Progenitor cell of endocrine pancreas (in vitro differentiated cells): ENCODE measurements around the gene XPA. TPM values are rescaled to one million over a fixed set of nuclear protein-coding genes. Genes with fewer than 3 reads are reported as not detected.

Source experiments
- DNase-seq: peaks from one replicate; pipeline ENCODE4 v3.0.0; 2021; ENCODE audit warnings: low spot score; ENCODE audit not compliant: unreplicated experiment
- H3K27ac Mint-ChIP-seq: 2 replicates; pipeline ENCODE4 v1.8.0; 2021; ENCODE audit warnings: mild to moderate bottlenecking, moderate library complexity, mixed read lengths
- H3K27me3 Mint-ChIP-seq: 2 replicates; pipeline ENCODE4 v1.8.0; 2021; ENCODE audit warnings: mixed read lengths
- H3K36me3 Mint-ChIP-seq: 2 replicates; pipeline ENCODE4 v1.8.0; 2022; ENCODE audit warnings: mixed read lengths; ENCODE audit not compliant: insufficient read depth
- H3K4me1 Mint-ChIP-seq: 2 replicates; pipeline ENCODE4 v1.8.0; 2021; ENCODE audit warnings: low read depth, mixed read lengths
- H3K4me3 Mint-ChIP-seq: 2 replicates; pipeline ENCODE4 v1.8.0; 2021; ENCODE audit warnings: low read depth, mild to moderate bottlenecking, moderate library complexity, mixed read lengths
- H3K9me3 Mint-ChIP-seq: 2 replicates; pipeline ENCODE4 v1.8.0; 2021; ENCODE audit warnings: low read depth, mixed read lengths
- CTCF ChIP-seq: fragments of 200-600 bp; sonication (generic); IDR thresholded peaks from one replicate; pipeline ENCODE4 v1.5.0; 2021; ENCODE audit warnings: antibody characterized with exemption, mild to moderate bottlenecking; ENCODE audit not compliant: unreplicated experiment
- total RNA-seq: library from RNA; stranded (reverse); gene quantifications from 2 replicates; pipeline ENCODE4 v1.2.1, GENCODE V29; 2021

Gene XPA
- total RNA-seq, 1 donor from 2014 or later, result 16.4 TPM

GRCh38 chr9:97638666-97639065, 58.5 kb downstream of the XPA start:
- H3K27me3 Mint-ChIP-seq, result no peaks in the 10 kb centered on the region
- H3K9me3 Mint-ChIP-seq, result no peaks in the 10 kb centered on the region
- H3K4me1 Mint-ChIP-seq, result peaks cover 31% of the 10 kb centered on the region
- H3K36me3 Mint-ChIP-seq, result peaks cover 2% of the 10 kb centered on the region
- H3K27ac Mint-ChIP-seq, result no peak overlapping the region
- DNase-seq, result no peak
- H3K4me3 Mint-ChIP-seq, result no peak overlapping the region
- peak; percentile 38 for TF ChIP-seq CTCF

- TF ChIP-seq CTCF, result no peak
- Mint-ChIP-seq H3K27ac (no peak overlapping the region), H3K36me3 (no peaks in the 10 kb centered on the region), H3K4me1 (peaks cover 32% of the 10 kb centered on the region), H3K27me3 (no peaks in the 10 kb centered on the region), H3K9me3 (no peaks in the 10 kb centered on the region), H3K4me3 (no peak overlapping the region)
- no peak for DNase-seq
Observed at GRCh38 chr9:97636903-97637302, 60.2 kb downstream of the XPA start.

- Mint-ChIP-seq H3K27me3 (no peaks in the 10 kb centered on the region), H3K4me3 (peak overlapping the region; percentile 94), H3K4me1 (peaks cover 35% of the 10 kb centered on the region), H3K27ac (peak overlapping the region; percentile 79), H3K9me3 (no peaks in the 10 kb centered on the region), H3K36me3 (no peaks in the 10 kb centered on the region)
- no peak for TF ChIP-seq CTCF
- DNase-seq, result no peak
Observed at GRCh38 chr9:97635026-97635425, 62.1 kb downstream of the XPA start.

- H3K4me1 Mint-ChIP-seq, result peaks cover 38% of the 10 kb centered on the region
- DNase-seq, result no peak
- peak overlapping the region; percentile 94 for H3K4me3 Mint-ChIP-seq
Observed at GRCh38 chr9:97633859-97634490, 63.2 kb downstream of the XPA start.

More at GRCh38 chr9:97633859-97634490, 63.2 kb downstream of the XPA start:
- Mint-ChIP-seq H3K36me3 (no peaks in the 10 kb centered on the region), H3K9me3 (no peaks in the 10 kb centered on the region), H3K27ac (peak overlapping the region; percentile 100), H3K27me3 (no peaks in the 10 kb centered on the region)
- TF ChIP-seq CTCF, result no peak
